Activated gamma-delta T cell treated with Interleukin-2 at 50 U/mL for 16 hours (primary cell): Measurements from ENCODE around the gene PKP4.
"Not testable (repeated sequence)": the region's sequence is repeated elsewhere in the genome, so short reads cannot be mapped to it uniquely, and the experiment has no call there.

Experiments
- DNase-seq: peaks from one replicate; pipeline ENCODE4 v3.0.0-alpha.2; 2020

PKP4 gene

DNA sequence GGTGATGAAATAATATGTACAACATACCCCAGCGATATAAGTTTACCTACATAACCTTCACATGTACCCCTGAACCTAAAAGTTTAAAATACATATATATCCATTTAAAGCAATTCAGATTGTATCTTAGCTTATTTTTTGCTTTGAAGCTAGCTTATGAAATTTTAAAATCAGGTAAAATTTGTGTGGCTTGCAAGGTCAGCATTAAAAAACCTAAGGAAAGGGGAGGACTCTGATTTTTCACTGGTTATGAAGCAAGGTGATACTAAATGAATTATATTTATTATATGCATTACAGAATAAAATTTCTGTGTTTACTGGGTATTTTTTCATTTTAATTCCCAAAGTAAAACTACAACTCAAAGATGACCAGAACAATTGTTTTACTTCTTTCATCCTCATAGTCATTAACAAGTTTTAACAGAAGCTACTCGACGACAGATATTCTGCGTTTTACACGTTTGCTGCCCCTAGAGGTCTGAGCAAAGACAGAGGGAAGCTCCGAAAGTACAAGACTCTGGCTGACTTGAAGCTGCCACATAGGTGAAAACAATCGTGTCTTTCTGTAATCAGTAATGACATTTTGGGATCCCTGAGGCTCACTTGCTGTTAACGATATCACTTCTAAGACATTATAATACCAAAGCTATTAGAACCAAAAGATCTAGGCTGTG, 17.1 kb downstream of the PKP4 start:
- DNase-seq, result no peak

DNA sequence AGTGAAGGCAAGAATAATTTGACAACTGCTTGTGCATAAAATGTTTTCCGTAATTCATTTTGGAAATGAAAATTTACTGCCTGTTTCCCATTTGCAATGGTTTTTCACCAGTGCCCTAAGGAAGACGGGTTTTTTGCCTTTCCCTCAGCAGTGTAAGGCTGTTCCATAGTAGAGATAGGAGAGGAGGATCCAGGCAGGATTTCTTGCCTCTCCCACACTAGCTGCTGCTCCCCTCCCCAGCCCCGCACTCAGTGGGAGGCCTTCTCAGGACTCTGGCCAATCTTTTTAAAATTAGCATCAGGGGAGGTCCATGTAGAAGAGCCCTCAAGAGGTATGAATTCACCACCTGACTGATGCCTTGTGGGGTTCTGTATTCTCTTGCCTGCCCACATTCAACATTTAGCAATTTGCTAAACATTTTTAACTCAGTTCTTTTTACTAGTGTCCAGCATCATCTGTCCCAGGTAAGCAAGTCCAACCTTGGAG, 17.8 kb downstream of the PKP4 start:
- DNase-seq, result not testable (repeated sequence)

DNA sequence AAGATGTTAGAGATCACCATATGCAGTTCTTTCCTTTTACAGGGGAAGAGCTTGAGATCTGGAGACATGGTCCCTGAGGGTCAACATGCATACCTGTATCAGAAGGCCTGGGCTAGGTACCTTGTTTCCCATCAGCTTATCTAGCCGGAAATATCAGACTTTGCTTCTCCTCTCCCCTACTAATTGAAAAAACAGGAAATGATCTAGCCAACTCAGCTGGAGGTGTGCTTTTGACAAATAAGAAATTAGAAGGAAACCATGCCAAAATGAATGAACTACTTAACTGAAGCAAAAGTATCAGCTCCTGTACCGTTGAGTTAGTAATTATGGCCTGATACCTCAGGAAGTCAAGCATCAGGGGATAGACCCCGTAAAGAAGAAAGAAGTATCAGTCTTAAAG, 20.4 kb downstream of the PKP4 start:
- DNase-seq, result no peak

DNA sequence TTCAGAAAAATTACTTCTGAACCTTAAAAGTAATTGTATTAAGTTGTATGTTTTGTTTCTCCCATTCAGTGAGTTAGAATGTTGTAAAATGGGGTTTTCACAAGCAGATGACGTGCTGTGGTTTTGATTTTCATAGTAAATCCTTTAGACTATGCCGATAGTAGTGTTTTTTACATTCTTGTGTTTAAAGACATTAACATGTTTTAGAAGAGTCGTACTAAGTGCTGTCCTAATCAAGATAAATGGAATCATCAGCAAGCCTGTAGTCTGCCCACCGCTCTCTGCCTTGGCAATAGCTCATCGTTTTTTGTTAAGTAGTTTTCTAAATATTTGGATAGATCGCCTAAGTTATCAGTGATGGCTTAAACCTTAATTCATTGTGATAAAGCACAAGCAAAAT, 21.5 kb downstream of the PKP4 start:
- no peak for DNase-seq

DNA sequence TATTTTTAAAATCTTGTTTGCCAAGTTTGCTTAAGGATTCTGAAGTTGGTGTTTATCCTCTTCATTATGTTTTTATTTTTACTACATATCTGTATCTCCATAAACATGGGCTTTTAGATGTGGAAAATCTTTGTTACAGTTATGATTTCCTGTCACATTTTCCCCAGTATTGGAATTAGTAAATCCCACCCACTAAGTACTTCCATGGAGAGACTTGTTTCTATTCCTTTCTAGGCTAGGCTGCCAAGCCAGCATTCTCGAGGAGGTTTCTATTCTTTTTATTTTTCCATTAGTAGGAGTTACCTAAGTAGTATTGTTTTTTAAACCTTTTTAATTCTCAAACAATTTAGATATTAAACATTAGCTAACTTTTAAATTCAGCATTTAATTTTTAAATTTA, 22.1 kb downstream of the PKP4 start:
- DNase-seq, result no peak

DNA sequence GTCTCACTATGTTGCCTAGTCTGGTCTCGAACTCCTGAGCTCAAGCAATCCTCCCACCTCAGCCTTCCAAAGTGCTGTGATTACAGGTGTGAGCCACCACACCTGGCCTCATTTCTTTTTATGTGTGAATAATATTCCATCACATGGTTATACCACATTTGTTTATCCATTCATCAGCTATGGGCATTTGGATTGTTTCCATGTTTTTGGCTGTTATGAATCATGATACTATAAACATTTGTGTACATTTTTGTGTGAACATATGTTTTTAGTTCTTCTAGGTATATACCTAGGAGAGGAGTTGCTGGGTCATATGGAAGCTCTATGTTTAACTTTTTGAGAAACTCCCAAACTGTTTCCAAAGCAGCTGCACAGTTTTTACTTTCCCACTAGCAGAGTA, 24.4 kb downstream of the PKP4 start:
- no peak for DNase-seq

DNA sequence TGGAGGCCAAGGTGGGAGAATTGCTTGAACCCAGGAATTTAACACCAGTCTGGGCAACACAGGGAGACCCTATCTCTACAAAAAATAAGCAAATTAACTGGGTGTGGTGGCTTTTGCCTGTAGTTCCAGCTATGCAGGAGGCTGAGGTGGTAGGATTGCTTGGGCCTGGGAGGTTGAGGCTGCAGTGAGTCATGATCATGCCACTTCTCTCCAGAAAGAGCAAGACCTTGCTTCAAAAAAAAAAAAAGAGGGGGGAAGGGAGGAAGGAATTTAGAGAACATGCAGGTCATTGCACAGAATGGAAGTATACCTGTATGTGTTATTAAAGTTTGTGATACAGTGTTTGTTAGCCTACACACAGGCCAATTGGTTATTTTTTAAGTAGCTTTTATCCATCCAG, 25.8 kb downstream of the PKP4 start:
- no peak for DNase-seq

DNA sequence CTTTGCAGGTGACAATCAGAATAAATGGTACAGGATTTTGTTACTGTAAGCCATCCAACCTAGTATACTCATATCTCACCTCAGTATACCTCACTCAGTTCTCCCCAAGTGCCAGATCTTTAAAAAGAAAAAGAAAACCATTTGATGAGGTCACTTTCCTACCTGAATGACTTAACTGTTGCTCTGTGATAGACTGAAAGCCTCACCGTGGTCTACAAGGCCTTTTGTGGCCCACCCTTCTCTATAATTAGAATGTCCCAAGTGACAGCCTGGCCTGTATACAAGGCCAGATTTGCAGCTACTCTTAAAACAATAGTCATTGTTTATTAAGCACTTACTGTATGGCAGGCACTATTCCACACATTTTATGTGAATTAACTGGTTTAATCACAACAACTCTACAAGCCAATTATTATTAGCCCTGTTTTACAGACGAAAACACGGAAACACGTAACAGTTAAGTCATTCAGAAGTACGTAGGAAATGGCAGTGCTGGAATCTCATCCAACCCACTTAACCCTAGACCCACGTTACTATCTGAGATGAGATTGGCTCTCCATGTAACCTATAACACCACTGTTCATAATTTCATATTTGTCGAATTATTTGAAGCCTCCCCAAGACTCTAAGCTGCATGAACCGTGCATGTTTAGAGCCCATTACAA, 28.3 kb downstream of the PKP4 start:
- no peak for DNase-seq

DNA sequence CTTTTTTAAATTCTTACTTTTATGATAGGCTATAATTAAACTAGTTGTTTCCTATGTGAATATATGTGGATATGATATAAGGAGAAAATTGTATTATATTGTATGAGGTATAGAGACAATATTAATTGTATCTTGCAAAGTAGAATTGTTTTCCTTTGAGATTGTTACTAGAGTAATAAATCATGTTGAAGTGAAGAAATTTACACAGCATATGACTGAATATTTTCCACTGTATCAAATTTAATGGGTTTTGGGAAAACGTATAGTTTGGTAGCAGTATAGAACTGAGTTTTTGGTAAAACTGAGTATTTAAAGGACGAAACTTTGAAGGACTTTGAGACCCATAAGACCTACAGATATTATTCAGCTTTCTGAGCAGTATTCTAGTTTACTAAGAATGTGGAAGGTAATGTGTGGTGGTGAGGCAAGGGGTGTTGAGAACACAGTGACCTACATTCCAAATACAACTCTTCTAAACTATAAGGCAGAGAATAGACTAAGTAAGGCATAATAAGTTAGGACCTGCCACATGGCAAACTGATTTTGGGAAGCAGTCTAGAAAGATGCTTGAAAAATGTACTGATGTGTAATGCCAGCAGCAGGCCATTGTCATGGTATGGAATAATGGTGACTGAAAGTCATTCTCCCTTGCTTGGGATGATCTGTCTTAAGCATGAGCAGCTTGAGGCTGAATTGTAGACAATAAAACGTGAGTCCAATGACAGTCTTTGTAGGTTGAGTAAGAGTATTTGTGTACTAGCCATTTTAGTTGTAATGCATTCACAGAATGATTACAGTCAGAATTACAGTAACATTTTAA, 29.6 kb downstream of the PKP4 start:
- DNase-seq, result no peak

DNA sequence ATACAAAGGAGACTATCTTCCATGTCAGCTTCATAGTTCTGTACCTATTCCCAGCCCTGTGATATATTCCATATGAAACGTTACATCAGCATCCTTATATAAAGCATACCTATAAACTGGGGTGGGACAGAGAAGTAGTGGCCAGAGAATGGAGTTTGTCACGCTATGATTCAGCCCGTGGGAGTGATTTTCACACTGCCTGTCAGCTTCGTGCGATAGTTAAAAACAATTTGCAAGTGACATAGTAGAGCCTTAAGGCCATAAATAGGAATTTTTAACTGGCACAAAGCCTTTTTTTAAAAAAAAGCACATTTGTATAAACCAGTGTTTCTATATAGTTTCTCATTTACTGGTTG, 30.2 kb downstream of the PKP4 start:
- no peak for DNase-seq

DNA sequence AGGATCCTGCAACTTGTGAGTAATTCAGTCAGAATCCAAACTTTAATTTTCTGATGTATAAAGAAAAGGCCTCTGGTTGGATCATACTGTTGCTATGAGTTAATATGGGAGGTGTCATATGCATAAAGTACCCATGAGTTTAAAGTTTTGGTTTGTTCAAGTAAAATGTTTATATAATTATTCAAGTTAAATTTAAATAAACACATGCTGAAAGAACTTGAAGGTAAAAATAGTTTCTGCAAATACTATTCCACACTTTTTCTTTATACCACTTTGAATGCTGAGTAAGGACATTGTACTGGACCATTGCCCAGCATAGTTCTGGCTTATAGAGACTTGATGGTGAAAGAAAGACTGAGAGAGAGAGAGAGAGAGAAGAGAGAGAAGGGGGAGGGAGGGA, 30.7 kb downstream of the PKP4 start:
- no peak for DNase-seq

DNA sequence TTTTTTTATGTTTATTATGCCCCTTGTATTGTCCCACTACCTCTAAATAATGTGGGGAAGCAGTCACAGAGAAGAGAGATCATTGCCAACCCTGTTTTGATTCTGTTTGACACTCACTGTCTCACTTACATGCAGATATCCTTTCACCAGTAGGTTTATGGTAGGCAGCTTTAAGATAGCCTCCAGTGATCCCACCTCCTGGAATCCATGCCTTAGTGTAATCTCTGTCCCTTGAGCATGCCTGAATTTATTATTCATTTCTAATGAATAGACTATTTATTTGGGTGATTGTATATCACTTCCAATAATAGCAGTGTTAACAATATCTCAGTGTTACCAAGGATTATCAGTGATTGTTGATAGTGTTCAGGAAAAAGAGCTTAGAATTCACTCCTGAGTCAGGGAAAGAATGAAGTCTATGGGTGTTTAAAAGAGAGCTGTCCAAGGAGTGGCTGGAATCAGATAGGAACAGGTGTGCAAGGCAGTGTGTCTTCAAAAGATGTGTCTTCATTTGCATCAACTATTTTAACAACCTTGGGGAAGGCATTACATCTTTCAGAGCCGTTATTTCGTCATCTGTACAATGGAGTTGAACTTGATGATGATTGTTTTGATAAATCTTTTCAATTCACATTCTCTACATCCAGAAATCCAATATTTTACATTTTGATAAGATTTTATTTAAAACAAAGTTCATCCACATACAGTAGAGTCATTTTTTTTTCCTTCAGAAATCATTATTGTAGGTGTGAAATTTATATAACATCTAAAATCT, 31.9 kb downstream of the PKP4 start:
- DNase-seq, result no peak

DNA sequence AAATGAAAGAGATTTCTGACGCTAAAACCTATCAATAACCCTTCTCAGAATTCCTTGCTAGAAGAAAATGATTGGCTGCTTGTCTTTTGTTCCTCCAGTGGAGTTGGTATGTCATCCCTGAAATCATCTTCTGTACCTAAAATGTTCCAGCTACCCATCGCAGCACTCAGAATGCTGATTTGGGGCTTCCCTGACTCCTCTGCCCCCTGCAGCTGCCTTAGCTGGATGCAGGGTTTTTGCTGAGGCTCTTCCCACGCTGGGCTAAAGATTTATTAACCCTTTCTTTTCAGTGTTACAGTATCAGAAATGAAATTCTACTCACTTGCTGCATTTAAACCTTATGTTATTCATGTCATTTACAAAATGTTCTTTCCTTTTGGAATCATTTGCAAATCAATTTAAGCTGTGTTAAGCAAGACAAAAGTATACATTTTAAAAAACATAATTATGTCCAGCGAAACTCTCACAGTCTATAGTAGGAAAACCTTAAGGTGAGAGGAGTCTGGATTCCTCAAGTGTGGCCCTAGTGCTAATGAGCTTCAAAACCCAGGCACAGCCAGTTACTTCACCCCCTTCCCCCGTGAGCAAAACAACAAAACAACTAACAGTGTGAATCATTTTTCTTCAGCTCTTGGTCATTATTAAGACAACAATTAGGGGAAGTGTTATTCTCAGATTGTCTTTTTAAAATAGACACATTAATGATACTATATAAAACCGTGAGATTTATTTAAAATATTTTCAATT, 32.8 kb downstream of the PKP4 start:
- no peak for DNase-seq

DNA sequence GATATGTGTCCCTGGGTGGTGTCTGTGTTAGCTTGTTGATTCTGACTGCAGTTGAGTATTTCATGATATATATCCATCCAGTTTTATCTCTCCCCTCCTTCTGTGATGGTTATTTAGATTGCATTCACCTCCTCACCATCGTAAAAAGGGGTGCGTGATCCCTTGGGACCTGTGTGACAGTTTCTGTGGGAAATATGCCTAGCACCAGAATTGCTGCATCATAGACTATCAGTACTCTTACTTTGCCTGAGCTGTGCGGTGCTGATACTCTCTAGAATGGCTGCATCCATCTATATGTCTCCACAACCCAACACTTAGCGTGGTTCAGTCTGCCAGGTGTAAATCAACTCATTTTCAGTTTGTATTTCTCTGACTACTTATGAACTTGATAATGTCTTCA, 34.3 kb downstream of the PKP4 start:
- DNase-seq, result no peak

DNA sequence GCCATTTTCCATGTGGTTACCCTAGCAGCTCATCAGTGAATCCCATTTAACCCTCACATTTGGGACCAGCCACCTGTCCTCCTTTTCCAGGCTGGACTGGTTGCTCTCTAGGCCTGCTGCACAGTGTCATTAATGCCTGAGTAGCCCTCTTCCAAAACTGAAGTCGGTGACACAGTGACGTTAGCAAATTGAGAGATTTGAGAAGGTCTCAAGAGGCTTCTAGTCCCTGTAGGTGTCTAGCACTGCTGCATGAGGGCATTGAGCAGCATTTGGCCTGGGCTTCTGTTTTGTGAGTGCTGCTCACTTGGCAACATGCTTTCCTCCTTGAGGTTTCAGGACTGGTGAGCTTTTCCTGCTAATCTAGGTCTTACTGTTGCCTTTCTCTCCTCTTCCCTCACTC, 36.7 kb downstream of the PKP4 start:
- DNase-seq, result no peak

DNA sequence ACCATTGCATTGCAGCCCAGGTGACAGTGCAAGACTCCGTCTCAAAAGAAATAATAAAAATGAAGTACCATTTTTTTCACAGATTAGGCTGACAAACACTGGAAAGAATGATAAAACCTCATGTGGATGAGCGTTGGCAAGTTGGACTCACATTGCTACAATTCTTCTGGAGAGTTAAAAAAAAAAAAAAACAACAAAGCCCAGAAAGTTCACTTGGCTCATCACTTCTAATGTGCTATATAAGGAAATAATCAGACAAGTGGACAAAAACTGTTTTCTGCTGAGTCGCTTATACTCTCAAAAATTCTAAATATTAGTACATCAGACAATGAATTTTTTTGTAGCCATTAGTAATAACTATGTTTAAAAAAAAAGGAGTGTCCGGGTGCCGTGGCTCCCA, 38.4 kb downstream of the PKP4 start:
- DNase-seq, result no peak

DNA sequence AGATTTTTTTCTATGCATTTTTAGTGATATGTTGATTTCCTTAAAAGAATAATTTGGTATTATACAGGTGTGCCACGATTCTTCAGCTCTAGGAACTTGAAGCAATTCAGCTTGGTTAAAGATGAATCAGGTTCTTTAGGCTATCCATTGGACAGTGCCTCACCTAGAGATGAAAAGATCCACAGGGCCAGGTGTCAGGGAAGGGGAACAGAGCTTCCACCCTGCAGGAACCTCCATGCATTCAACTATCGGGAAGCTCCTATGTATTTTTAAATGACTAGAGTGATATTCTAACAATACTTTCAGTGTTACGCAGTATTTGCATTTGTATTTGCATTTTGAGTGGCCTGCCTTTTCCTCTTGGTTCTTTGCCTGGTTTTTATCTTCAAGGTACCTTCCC, 40.2 kb downstream of the PKP4 start:
- DNase-seq, result no peak

DNA sequence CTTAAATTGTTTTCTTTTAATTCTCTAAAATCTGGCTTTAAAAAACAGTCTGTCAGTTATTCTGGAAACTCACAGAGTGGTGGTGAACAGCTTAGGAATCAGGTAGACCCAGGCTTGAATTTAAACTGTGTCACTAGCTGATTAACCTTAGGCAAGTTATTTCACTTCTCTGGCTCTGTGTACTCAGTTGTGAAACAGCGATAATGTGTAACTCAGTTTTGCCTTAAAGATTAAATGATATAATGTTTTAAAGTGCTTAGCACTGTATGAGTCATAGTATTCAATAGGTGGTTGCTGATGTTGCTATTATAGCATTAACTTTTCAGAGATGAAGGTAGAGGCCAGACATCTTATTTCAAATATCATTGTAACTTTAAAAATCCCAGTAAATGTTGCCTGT, 40.7 kb downstream of the PKP4 start:
- DNase-seq, result no peak

DNA sequence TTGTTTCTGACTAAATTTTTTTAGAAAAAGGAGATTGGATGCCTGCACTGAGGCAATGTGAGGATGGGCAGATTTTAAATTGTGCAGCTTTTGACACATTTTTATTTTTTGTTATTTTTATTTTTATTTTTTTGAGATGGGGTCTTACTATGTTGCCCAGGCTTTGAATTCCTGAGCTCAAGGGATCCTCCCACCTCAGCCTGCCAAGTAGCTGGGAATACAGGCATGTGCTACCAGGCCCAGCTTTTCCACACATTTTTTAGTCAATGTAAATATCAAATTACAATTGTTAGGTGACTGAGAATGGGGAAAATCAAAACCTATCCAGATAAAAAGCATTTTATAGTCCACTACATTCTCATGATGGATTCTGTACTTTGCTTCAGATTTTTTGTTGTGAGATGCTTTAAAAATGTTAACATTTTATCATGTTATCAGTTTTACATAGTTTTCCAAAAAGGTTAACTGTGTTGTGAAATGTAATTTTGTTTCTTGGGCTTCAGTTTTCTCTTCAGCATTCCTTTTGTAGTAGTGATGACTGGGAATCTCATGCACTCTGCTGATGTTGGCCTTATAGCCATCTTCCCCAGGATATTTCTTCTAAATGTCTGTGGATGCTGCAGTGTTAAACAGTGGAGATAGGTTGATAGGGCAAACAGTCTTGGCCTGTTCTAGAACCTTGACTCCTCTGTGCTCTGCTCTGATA, 41.4 kb downstream of the PKP4 start:
- no peak for DNase-seq

DNA sequence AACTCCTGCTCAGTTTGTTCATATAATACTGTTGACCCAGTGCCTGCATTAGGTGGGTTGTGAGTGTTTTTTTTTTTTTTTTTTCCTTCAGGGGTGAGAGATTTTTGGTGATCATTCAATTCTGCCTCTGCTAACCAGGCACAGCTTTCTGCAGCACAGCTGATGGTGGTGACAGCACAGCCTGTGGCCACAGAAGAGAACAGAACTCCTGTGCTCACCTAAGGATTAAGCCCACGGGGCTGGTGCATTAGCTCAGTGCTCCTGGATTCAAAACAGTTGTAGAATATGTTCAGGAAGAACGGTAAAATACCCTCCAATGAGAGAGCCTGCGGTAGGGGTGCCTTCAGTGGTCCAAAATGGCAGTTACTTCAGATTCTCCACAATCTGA, 42.0 kb downstream of the PKP4 start:
- no peak for DNase-seq

DNA sequence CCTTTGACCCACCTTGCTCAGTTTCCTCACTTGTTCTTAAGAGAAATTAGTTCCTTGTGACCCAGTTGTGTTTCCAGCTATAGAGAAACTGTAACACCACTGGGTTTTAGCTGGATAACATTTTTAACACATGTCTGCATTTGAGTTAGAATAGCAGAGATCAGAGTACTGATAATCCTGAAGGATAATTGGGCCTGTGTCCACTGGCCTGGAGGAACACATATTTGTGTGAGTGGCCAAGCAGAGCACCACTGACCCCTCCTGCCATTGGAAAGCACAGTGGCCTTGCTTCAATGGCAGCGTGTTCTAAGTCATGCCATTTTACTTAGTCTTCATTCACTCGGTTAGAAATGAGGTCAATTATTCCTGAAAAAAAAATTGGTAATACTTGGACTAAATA, 42.6 kb downstream of the PKP4 start:
- no peak for DNase-seq

DNA sequence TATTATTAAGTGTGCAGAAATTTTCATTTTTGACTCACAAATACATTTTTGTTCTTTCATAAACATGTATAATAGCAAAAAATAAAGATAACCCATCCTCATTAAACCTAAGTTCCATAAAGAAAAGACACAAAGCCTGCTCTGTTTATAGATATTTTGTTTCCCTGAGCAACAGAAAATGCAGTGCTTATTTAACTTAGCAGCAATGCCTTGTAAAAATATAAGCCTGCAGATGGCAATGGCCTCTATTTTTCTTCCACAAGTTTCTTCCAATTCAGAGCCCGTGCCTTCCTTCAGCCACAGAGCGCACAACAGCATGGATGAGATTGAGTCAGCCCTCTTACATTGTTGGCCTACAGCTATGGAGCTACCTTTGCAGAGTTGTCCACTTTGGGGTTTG, 43.6 kb downstream of the PKP4 start:
- DNase-seq, result no peak
